NCI-H146 treated with DMSO at 0.1 percent for 48 hours (cell line): ENCODE results near the gene NOXA1.
"Not testable (repeated sequence)": the region's sequence is repeated elsewhere in the genome, so short reads cannot be mapped to it uniquely, and the experiment has no call there.

ENCODE experiments used
- DNase-seq: peaks from one replicate; lab custom pipeline; 2025; ENCODE audit not compliant: unreplicated experiment; lab: John Stamatoyannopoulos, UW

NOXA1 gene

DNA sequence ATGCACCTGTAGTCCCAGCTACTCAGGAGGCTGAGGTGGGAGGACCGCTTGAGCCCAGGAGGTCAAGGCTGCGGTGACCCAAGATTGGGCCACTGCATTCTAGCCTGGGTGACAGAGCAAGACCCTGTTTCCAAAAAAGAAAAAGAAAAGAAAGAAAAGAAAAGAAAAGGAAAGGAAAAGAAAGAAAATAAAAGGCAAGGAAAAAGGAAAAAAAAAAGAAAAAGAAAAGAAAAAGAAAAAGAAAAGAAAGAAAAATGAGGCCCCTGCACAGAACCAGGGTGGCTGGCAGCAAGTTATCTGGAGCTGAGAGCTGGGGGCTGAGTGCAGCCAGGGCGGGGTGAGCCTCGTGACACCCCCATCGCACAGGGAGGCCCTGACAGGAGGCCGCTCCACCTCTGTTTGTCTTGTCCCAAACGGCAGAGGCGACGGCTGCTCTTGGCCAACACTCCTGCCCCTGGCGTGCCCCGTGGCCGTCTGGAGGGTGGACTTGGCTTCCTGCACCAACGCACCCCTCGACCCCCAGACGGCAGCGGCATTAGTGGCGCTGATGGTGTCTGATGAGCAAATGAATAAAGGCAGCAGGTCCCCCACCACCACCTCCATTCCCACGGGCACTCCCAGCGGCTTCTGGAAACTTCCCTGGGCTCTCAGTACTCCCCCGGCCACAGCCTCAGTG lies 17.0 kb upstream of the NOXA1 start:
- no peak for DNase-seq

DNA sequence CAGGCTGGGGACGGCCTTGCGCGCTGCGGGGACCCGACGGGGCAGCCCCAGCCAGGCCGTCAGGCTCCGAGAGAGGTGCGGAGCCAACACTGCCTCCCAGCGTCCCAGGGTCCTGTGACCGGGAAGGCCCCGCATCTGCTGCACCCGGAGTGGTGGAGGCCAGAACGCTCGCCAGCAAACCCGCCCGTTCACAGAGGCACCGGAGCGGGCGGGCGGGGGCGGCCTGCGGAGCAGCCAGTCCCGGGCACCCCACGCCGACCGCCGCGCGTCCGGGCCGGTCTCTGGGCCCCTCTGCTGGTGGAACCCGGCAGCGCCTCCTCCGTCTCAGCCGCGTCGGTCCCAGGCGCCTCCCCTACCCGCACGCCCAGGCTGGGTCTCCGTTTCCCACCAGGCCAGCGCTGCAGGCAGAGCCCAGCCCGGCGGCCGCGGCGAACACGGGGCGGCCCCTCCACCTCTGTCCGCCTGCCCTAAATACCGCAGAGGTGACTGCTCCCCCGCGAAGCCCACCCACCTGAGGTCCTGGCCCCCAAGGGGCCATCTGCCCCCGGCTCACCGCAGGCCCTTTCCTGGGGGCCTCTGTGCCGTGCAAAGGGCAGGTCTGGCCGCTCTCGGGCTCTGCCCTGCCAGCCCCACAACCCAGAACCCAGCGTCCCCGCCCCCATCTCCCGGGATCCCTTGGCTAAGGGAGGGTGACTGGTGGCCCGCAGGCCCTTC lies 16.2 kb upstream of the NOXA1 start:
- DNase-seq: peak; percentile 21

DNA sequence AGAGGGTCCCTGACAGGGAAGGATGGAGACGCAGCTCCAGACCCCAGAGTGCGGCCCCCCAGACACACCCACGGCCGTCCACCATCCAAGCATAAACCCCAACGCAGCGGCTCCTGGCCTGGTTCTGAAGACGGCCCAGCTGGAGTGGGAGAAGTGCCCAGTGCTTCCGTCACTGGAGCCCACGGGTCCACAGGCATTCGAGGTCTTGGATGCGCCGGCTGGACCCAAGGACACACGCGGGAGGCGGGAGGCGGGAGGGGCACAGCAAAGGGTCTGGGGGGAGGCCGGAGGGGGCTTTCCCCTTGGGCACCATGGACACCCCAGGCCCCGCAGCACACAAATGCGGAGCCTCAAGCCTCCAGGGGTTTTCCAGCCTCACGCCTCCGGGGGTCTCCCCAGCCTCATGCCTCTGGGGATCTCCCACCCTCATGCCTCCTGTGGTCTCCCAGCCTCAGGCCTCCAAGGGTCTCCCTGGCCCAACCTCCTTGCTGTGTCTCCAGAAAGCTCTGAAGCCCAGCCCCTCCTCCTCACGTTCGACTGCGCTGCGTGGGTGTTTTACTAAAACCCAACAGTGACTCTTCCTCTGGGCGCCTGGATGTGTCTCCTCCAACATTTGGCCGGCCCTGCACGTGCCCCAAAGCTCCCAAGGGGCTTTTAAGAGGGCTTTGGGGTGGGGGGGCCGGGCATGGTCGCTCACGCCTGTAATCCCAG lies 15.4 kb upstream of the NOXA1 start:
- no peak for DNase-seq

DNA sequence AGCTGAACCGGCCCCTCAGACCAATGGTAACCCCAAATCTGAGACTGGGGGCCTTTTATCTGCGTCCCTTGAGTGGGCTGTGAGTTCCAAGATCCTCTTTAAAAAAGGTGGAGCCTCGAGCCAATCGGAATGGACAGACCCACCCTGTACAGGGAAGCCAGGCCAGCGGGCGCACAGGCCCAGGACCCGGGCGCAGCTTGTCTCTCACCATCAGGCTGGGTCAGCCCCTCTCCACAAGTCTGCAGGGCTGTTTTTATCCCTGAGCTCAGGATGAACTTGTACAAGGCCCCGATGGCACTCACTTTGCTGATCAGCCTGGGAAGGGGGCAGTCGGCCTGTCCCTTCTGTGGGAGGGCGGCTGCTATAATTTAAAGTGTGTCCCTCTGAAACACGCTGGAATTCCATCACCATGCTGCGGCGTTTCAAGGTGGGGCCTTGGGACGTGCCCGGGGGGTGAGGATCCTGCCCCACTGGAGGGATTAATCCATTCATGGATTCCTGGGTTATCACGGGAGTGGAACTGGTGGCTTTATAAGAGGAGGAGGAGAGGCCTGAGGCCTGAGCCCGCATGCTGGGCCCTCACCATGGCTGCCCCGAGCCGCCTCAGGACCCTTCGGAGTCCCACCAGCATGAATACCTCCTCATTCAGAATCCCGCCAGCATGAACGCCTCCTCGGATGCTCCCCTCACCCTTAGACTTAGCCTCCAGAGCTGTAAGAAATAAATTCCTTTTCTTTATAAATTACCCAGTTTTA lies 14.4 kb upstream of the NOXA1 start:
- no peak for DNase-seq

DNA sequence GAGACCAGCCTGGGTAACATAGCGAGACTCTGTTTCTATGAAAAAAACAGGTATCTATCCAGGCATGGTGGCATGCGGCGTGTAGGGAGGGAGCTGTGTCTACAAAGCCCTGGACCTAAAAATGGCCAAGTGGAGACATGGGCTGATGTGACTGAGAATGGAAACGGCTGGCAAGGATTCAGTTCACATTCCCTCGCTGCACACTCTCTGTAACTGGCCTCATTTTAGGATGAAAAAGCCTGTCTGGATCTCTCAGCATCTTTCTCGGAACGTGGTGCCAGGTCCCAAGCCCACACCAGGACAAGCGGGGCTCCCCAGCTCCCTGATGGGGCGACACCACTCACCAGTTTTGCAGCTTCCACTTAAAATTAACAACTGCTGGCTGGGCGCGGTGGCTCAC lies 13.7 kb upstream of the NOXA1 start:
- DNase-seq: no peak

DNA sequence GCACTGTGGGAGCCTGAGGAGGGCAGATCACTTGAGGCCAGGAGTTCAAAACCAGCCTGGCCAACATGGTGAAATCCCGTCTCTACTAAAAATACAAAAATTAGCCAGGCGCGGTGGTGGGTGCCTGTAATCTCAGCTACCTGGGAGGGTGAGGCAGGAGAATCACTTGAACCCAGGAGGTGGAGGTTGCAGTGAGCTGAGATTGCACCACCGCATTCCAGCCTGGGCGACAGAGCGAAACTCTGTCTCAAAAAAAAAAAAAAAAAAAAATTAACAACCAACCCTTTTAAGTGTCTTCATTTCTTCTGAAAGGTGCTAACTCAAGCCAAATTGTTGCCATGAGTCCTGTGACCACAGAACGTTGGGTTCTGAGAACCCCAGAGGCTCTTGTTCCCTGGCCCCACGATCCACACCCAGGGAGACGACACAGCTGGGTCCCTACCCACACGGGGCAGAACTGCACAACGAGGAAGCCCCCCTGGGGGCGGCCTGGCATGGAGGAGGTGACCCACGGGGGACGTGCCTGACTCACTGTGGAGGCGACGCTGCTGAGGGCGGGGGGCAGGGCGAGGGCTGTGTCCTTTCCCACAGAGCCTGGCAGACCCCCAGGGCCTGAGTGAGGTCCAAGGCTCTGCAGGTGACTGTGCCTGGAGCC lies 12.8 kb upstream of the NOXA1 start:
- DNase-seq: not testable (repeated sequence)

DNA sequence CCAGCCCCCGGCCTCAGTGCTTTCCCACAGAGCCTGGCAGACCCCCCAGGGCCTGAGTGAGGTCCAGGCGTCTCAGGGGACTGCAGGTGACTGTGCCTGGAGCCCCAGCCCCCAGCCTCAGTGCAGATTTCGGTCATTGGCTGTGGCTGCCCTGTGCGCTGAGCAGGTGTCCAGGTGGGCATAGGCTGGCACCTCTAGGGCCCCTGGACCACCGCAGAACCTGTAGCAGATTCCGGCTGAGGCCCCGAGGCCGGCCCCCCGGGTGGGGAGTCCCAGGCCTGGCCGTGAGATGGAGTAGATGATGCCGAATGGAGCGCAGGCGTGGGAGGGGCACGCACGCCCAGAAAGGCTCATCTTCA lies 12.3 kb upstream of the NOXA1 start:
- no peak for DNase-seq

DNA sequence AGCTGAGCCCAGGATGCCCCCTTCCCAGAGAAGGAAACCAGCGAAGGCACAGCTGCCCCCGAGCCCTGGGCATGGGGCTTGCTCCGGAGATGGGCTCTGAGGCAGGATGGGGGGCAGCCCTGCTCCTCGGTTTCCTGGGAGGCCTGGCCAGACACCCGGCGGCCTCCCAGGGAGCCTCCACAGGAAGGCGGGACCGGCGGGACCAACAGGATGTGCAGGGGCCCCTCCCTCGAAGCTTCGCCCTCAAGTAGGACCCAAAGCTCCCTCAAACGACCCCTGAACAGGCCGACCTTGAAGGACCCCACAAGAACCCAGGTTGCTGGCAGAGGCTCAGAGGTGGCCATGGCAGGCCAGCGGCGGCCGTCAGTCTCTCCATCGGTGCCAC lies 11.9 kb upstream of the NOXA1 start:
- DNase-seq: no peak

DNA sequence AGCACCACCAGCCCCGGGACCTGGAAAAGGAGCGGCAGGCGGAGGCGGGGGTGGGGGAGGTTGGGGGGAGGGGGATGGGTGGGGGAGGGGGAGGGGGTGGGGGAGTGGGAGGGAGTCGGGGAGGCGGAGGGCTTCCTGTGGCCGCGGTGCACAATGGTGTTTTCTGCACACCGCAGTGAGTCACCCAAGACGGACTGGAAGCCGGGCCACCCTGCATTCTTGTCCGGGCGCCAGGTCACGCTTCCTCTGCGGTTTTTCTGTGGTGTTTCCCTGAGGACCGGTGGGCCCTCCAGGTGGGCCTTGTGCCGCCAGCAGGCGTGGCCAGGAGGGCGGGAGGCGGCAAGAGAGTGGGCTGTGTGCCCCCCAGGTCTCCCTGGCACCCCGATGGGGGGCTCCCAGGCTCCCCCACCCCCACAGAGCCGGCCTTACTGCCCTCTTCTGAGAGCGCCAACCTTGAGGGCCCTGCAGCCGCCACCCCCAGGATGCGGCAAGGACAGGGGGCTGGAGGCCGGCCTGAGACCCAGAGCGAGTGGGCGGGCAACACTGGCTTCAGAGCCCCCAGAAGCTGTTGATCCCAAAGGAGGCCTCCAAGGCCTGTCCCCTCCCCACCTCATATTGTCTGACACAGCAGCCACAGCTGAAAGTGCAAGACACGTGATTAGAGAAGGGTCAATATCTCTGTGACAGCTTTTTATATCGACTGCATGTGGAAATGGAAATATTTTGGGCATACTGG lies 11.4 kb upstream of the NOXA1 start:
- DNase-seq: no peak

DNA sequence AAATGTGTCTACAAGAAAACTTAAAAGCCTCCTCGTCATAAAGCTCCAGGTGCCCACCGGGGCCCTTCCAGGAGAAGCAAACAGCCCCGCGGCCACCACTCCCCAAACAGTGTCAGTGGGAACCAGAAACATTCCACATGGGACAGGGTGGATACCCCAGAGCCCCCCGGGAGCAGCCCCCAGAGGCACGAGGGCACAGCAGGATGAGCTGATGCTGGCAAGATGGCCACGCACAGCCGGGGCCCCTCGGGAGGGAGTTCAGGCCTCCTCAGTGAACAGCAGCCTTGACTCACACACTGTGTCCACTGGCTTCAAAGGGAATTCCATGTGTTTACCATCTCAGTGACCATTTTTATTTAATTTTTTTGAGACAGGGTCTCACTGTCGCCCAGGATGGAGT lies 10.8 kb upstream of the NOXA1 start:
- DNase-seq: no peak

DNA sequence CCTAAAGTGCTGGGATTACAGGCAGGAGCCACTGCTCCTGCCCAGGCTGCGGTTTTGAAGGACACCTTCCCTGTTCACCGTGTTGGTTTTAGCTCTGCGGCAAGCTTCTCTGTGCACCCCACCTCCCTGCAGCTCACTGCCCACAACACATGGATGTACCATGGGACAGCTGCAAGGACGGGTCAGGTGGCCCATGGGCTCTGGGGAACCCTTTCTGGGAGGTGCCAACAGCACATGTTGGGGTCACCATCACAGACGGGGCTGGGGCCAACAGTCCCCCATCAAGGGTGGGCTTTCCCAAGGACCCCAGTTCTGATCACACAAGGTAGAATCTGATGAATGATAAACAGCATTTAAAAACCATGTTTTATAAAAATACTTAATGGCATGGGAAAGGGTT lies 7.7 kb upstream of the NOXA1 start:
- DNase-seq: no peak

DNA sequence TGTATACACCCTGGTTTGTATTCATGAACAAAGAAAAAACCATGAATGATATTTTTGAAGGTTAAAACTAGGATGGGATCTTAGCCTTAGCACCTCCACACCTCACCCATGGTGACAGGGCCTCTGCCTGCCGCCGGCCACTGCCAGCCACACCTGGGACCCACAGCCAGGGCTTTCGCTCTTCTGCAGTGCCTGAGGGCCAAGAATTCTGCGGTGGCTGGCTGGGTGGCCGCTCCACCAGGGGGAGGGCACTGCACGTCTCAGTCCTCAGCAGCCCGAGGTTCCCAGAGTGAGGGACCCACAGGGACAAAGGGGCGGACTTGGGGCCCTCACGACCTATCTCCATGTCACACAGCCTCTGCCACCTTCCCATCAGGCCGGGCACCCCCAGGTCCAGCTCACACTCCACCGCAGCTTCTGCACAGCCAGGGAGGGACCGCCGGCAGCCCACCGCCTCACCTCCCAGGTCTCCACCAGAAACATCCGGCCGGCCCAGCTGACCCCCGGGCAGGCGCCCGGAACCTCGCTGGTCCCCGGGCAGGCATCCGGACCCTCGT lies 7.1 kb upstream of the NOXA1 start:
- no peak for DNase-seq

DNA sequence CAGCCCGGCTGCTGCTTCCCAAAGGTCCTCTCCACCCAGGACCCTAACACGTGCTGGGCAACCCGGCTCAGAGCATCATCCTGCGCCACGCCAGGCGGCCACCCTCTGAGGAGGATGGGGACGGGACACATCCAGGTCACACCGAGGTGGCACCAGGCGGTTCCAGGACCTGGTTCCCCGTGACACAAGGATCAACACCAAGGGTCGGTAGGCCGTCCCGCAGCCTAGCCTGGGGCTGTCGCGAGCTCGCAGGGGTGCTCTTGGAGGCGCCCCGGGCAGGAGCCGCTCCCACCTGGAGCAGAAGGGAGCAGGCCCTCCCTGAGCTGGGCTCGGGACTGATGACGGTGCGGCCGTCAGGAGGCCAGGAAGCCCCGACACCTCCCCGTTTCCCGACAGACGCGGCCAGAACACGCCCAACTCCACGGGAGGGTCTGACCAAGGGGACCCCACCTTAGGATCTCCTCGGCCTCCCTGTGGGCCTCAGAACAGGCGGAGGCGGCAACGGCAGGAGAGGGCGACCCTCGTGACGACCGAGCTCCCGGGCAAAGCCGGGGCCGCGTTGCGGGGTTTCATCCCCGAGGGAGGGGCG lies 6.5 kb upstream of the NOXA1 start:
- DNase-seq: no peak

DNA sequence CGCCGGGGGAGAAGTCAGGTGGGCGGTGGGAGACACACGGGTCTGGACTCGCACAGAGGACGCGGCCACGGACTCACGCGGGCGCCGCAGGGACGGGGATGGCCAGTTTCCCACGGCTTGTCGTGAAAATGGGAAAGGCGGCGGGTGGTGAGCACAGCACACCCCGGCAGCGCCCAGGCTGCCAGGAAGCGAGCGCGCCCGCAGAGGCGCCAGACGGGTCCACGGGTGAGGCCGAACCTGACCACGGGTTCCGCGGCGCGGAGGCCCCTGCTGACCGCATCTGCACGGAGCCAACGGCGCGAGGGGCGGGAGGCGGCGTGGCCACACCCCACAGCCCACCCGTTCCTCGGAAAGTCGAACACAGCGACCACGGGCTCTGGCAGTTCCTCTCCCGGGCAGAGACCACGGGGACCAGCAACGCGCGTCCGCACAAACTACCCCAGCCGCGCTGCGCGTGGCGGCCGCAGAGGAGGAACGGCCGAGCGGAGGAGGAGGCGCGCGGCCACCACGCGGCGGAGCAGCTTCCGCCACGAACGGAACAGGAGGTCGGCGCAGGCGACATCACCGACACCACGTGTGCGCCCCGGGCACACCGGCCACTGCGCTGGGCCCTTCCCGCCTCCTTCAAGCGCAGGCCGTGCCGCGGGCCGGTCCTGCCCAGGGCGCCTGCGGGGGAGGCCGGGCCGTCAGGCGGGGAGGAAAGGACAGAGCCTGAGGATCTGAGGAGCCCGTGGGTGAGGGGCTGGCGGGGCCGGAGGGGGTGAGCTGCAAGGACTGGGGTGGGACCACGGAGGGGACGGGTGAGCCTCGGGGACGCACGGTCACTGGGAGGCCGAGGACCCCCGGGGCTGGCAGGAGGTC lies 5.8 kb upstream of the NOXA1 start:
- no peak for DNase-seq

DNA sequence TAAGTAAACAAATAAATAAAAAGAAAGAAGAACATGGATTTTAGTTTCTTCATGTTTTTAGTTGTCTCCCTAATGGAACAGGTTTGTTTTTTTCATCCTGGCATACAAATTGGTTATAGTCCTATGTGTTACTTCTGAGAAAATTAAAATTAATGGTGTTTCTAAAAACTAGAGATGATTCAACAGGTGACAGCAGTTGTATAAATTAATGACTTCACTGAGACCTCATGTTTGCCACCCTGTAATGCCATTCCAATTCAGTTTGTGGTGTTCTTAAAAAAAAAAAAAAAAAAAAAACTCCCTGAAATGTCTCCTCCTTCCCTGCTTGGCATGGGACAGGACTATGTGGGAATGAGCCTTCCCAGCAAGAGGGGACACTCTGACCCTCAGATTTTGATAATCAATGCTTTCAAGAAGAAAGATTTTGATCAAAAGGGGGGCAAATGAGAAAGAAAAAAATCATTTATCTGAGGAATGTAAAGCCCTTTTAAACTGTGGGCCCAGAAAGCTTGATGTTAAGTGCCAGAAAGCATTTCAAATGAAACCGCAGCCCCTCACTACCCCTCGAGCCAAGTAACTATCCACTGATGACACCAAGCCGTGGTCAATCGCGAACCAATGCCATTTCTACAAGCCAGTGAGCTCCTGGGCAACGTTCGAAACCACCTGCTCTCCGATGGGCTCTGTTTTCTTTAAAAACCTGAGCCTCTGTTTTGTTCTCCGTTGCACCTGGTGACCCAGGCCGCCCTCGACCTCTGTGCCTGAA lies 1.2 kb upstream of the NOXA1 start:
- DNase-seq: no peak

DNA sequence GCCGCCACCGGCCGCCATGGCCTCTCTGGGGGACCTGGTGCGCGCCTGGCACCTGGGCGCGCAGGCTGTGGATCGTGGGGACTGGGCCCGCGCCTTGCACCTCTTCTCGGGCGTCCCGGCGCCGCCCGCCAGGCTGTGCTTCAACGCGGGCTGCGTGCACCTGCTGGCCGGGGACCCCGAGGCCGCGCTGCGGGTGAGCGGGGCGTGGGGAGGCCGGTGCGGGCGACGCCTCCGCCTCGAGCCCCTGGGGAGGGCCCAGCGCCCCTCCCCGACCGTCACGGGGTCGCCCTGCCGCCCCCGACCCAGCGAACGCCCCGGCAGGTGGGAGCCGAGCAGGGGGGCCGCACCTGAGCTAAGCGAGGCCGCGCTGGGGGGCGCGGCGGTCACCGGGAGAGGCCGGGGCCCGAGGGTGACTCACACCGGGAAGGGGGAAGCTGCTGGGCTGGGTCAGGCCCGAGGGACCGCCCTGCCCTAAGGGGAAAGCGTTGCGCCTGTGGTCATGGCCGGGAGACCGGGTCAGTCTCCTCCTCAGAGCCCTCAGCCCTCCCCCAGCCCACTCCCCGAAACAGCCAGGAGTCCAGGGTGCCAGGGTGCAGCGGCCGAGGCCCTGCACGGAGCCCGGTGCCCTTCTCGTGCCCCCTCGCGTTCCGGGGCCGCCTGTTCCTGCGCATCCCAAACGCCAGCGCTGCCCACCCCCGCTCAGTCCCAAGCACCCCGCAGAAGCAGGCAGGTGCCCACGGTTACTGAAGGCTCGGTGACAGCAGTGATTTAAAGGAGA lies 510 bp downstream of the NOXA1 start:
- DNase-seq: no peak

DNA sequence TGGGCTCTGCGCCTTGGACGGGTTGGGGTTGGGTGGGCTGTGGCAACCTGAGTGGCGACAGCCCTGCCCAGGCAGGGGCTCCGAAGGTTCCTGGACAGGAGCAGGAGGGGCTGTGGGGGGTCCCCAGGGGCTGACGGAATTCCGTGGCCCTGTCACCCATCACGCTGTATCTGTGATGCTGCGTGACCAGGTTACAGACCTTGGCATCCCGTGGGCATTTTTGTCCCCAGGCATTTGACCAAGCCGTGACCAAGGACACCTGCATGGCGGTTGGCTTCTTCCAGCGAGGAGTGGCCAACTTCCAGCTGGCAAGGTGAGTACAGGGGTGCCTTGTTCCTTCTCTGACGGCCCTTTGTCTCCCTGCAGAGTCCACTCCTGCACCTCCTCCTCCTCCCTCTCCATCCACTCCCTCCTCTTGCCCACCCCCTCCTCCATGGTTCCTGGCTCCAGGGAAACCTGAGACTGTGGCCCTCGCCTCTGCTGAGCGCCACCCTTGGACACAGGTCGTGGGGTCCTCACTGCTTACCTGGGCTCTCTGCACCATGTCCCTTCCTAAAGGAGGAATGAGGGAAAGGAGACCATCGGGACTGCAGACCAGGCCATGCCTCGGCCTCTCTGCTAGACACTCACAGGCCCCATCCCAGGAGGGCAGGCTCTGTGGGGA lies 3.0 kb downstream of the NOXA1 start:
- DNase-seq: no peak
